Stomach (tissue), 4 donors: ENCODE measurements around the gene ESR2.

Experiments
- EP300 ChIP-seq: sonication (generic); formaldehyde crosslinking; IDR thresholded peaks from one replicate; pipeline ENCODE4 v1.6.1; 2017; ENCODE audit warnings: antibody characterized with exemption
- POLR2A ChIP-seq, 4 donors: fragments of 450-650 bp; IDR thresholded peaks; one replicate each; pipeline ENCODE4 v1.6.1; 2016; ENCODE audit warnings: antibody characterized with exemption in 4 of 4, control low read depth in 2 of 4, mild to moderate bottlenecking in 1 of 4, moderate library complexity in 1 of 4
- TF ChIP-seq, protein P1 (sequence below), 7 experiments: fragments of 450-650 bp in 4 of 7; fragments of 200-600 bp in 3 of 7; sonication (generic) in 3 of 7; IDR thresholded peaks; one replicate each; pipeline ENCODE4 v1.5.1; 2016 to 2019; ENCODE audit warnings: antibody characterized with exemption in 7 of 7, control low read depth in 2 of 7, mild to moderate bottlenecking in 1 of 7

DNA sequence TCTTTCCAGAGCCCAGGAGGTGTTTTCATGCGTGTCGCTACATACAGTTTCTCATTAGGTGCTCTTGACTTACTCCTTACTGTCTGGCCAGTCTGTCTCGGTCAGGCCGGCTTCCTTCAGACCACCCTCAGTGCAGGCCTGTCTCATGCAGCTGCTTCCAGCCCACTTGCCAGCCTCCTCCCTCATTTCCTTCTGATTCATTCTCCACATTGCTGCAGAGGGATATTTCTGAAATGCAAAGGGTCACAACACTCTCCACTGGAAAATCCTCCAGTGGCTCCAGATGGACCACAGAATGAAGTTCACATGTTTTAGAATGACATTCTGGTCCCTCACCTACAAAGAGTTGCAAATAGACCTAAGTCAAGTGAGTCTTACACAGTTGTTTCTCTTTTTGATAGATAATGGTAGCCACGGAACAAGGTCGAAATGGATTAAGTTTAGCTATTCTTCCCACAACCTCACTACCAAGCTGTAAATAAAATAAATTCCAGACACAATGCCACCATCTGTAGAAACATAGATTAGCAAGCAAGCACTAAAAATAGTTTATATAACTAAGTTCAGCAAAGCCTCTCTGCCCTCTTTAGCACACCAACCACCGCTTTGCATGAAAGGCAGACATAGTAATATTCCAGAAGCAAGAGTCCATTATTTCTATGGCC is 146.9 kb downstream of the ESR2 start:
- TF ChIP-seq, protein P1, sequence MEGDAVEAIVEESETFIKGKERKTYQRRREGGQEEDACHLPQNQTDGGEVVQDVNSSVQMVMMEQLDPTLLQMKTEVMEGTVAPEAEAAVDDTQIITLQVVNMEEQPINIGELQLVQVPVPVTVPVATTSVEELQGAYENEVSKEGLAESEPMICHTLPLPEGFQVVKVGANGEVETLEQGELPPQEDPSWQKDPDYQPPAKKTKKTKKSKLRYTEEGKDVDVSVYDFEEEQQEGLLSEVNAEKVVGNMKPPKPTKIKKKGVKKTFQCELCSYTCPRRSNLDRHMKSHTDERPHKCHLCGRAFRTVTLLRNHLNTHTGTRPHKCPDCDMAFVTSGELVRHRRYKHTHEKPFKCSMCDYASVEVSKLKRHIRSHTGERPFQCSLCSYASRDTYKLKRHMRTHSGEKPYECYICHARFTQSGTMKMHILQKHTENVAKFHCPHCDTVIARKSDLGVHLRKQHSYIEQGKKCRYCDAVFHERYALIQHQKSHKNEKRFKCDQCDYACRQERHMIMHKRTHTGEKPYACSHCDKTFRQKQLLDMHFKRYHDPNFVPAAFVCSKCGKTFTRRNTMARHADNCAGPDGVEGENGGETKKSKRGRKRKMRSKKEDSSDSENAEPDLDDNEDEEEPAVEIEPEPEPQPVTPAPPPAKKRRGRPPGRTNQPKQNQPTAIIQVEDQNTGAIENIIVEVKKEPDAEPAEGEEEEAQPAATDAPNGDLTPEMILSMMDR (IDR thresholded peaks at IDR 0.05) = no peak
- TF ChIP-seq POLR2A (IDR thresholded peaks at IDR 0.05) (no peak), EP300 (no peak)
